Adrenal gland (tissue), 12 donors: ENCODE data around the gene LRRIQ4. TPM values are rescaled to one million over a fixed set of nuclear protein-coding genes. Genes with fewer than 3 reads are reported as not detected.

Experiments
- DNase-seq, 7 donors: peaks; one replicate each; pipeline ENCODE4 v3.0.0-alpha.2; 2019 to 2020
- H3K27ac ChIP-seq, 5 donors: fragments of 200-600 bp; sonication (generic) in 4 of 5; 1 replicate in 3 of 5; 2 replicates in 2 of 5; pipeline versions ENCODE4 v1.5.1 to v1.8.0; 2016 to 2020; ENCODE audit warnings: mild to moderate bottlenecking in 1 of 5
- H3K27me3 ChIP-seq: fragments of 200-600 bp; 2 replicates; pipeline ENCODE4 v1.8.0; 2021
- H3K36me3 ChIP-seq, 2 donors: fragments of 200-600 bp; replicated peaks in 1 of 2; 1 replicate in 1 of 2; 2 replicates in 1 of 2; pipeline versions ENCODE4 v1.5.1 to v1.8.0; 2018 to 2022
- H3K4me1 ChIP-seq, 2 donors: fragments of 200-600 bp; replicated peaks in 1 of 2; 1 replicate in 1 of 2; 2 replicates in 1 of 2; pipeline versions ENCODE4 v1.5.1 to v1.8.0; 2018 to 2021
- H3K4me3 ChIP-seq, 4 donors: fragments of 200-600 bp; sonication (generic) in 3 of 4; one replicate each; pipeline ENCODE4 v1.5.1; 2016 to 2018
- H3K9me3 ChIP-seq, 3 donors: fragments of 200-600 bp; sonication (generic) in 1 of 3; replicated peaks in 1 of 3; 1 replicate in 2 of 3; 2 replicates in 1 of 3; pipeline versions ENCODE4 v1.5.1 to v1.8.0; 2016 to 2021
- CTCF ChIP-seq, 6 experiments: fragments of 450-650 bp in 4 of 6; fragments of 200-600 bp in 2 of 6; sonication (generic) in 1 of 6; IDR thresholded peaks; 1 replicate in 5 of 6; 2 replicates in 1 of 6; pipeline versions ENCODE4 v1.5.1 to v1.8.0; 2016 to 2021; ENCODE audit warnings: antibody characterized with exemption in 6 of 6, mild to moderate bottlenecking in 2 of 6, moderate library complexity in 1 of 6
- POLR2A ChIP-seq, 2 donors: fragments of 450-650 bp; IDR thresholded peaks; one replicate each; pipeline ENCODE4 v1.6.1; 2017; ENCODE audit warnings: antibody characterized with exemption in 2 of 2, mild to moderate bottlenecking in 2 of 2, moderate library complexity in 1 of 2
- WGBS, 4 donors: extraction: QIAGEN DNeasy Blood & Tissue Kit in 2 of 4; methylation state at CpG; one replicate each; pipeline versions ENCODE4 v1.1.5 to v1.1.7; 2013 to 2017; 5-methylcytosine and 5-hydroxymethylcytosine counted together
- intact Hi-C, 2 donors: fragments of 100-400 bp; cut with DNase I; formaldehyde crosslinking; loops; one replicate each; pipeline versions ENCODE4 v1.14.1 to v1.15.0; 2022 to 2023
- polyA plus RNA-seq, 3 donors: library from polyadenylated mRNA; stranded (reverse); fragments of 200-250 nt in 2 of 3; fragments of 350-450 nt in 1 of 3; fragmentation: Illumina TruSeq in 1 of 3; extraction: RNeasy Lipid Tissue Mini Kit (QIAGEN cat#74804) in 1 of 3; gene quantifications; one replicate each; pipeline ENCODE4 v1.2.3, GENCODE V29; 2013 to 2014
- total RNA-seq, 9 donors: library from RNA; depleted of rRNA in 4 of 9; stranded (reverse); fragments of >200 nt in 4 of 9; fragments of 120-200 nt in 1 of 9; fragmentation: NEBNext Ultra II Directional in 1 of 9; extraction: Animal tissue kit (Norgen Biotek cat#: 25700) in 1 of 9; gene quantifications; one replicate each; pipeline versions ENCODE4 v1.1.0 to v1.2.4, GENCODE V29; 2013 to 2023
- donor health status: healthy with polysubstance abuse.
- donor health status: Bipolar disorder and iron deficiency.
- donor health status: DM: yes; HTN: yes; CAD: no.
- donor health status: DM: no; HTN: no; CAD: no.
- donor health status: DM: no; HTN: no; CAD: no.
- donor health status: DM: yes; HTN: yes; CAD: no.

Gene LRRIQ4
- total and polyA plus RNA-seq, 12 donors, result 0.11 to 0.16 (median 0.13) TPM; not detected in 8

DNA sequence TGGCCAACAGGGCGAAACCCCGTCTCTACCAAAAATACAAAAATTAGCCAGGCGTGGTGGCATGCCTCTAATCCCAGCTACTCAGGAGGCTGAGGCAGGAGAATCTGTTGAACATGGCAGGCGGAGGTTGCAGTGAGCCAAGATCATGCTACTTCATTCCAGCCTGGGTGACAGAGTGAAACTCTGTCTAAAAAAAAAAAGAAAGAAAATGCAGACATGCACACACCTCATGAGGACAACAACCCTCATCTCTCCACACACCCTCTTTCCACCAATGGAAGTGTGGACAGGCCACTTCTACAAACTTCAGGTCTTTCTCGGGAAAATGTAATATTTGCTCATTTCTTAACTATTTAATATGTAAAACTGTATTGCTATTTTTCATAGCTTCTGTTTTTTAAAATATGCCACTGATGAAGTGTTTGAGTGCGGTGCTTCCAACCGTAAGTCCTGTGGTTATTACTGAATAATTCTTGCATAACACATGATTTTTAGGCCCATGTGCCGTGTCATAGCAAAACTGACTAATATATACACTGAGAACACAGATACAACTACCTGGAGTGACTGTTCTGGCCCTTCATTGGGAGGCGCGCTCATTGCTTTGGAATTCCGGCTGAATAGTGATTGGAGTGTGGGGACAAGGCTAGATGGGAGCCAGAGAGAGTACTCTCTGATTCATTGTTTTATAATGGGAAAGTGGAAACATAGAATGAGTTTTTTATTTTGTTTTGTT lies 34.0 kb downstream of the LRRIQ4 start:
- WGBS, 4 donors, result 85 to 96% (median 88%) methylated on average over 11 of the region's 11 CpGs

GRCh38 chr3:169847896-169848295 lies 35.2 kb downstream of the LRRIQ4 start:
- H3K4me1 ChIP-seq, result no peaks in the 10 kb centered on the region
- intact Hi-C loops, result no loop called here
- H3K36me3 ChIP-seq, result no peaks in the 10 kb centered on the region
- H3K4me3 ChIP-seq, result no peak overlapping the region
- no peaks in the 10 kb centered on the region for H3K27me3 ChIP-seq
- TF ChIP-seq CTCF (IDR thresholded peaks at IDR 0.05) (no peak), POLR2A (IDR thresholded peaks at IDR 0.05) (no peak)
- no peaks in the 10 kb centered on the region for H3K9me3 ChIP-seq
- H3K27ac ChIP-seq, result no peak overlapping the region
- WGBS, 4 donors, result 70 to 89% (median 80%) methylated on average over 4 of the region's 4 CpGs
- DNase-seq, result no peak

More for the DNA sequence above, 34.0 kb downstream of the LRRIQ4 start:
- TF ChIP-seq POLR2A (IDR thresholded peaks at IDR 0.05) (no peak), CTCF (IDR thresholded peaks at IDR 0.05) (no peak)
- Histone ChIP-seq H3K4me1 (no peaks in the 10 kb centered on the region), H3K27ac (no peak overlapping the region), H3K9me3 (no peaks in the 10 kb centered on the region), H3K27me3 (no peaks in the 10 kb centered on the region), H3K4me3 (no peak overlapping the region), H3K36me3 (no peaks in the 10 kb centered on the region)
- DNase-seq, result no peak
- intact Hi-C loops, result no loop called here

GRCh38 chr3:169848741-169849140 lies 36.1 kb downstream of the LRRIQ4 start:
- H3K27me3 ChIP-seq, result no peaks in the 10 kb centered on the region
- 91 to 93% (median 93%) methylated on average over 3 of the region's 3 CpGs for WGBS, 4 donors
- intact Hi-C loops, result no loop called here
- no peak overlapping the region for H3K27ac ChIP-seq
- no peaks in the 10 kb centered on the region for H3K36me3 ChIP-seq
- no peaks in the 10 kb centered on the region for H3K4me1 ChIP-seq
- no peak for TF ChIP-seq CTCF (IDR thresholded peaks at IDR 0.05)
- no peak for TF ChIP-seq POLR2A (IDR thresholded peaks at IDR 0.05)
- DNase-seq, result no peak
- no peaks in the 10 kb centered on the region for H3K9me3 ChIP-seq
- no peak overlapping the region for H3K4me3 ChIP-seq

DNA sequence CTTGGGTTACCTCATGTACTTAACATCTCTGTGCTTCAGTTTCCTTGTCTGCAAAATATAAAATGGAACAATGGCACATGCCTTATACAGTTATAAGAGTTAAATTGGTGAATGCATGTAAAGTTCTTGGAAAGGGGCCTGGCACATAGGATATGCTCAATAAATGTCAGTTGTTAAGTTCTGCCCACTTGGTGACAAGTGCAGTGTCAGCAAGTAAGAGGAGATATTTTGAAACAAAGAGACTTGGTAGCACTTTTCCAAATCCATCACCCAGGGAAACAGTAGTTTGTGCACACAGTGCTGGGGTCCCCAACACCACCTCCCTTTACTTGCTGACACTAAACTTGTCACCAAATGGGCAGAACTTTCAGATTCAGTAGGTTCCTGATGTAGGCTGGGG lies 37.9 kb downstream of the LRRIQ4 start:
- TF ChIP-seq CTCF (IDR thresholded peaks at IDR 0.05) (no peak), POLR2A (IDR thresholded peaks at IDR 0.05) (no peak)
- H3K27me3 ChIP-seq, result no peaks in the 10 kb centered on the region
- H3K4me3 ChIP-seq, result no peak overlapping the region
- H3K9me3 ChIP-seq, result no peaks in the 10 kb centered on the region
- no peaks in the 10 kb centered on the region for H3K36me3 ChIP-seq
- no peak overlapping the region for H3K27ac ChIP-seq
- intact Hi-C loops, result no loop called here
- DNase-seq, result no peak
- H3K4me1 ChIP-seq, result no peaks in the 10 kb centered on the region
